SU-DHL-6 (cell line): ENCODE results near the gene GULP1.

Source experiments
- CTCF ChIP-seq: fragments of 200-600 bp; sonication (generic); IDR thresholded peaks from one replicate; pipeline ENCODE4 v1.5.1; 2017; ENCODE audit warnings: antibody characterized with exemption, mild to moderate bottlenecking, low read length, moderate library complexity; ENCODE audit not compliant: insufficient read depth, poor library complexity, severe bottlenecking
- EZH2phosphoT487 ChIP-seq: fragments of 200-600 bp; sonication (generic), shearing (Covaris generic); conservative IDR thresholded peaks from 2 replicates; pipeline ENCODE4 v1.6.1; 2018; ENCODE audit warnings: mild to moderate bottlenecking, antibody characterized with exemption, low read length, moderate library complexity, mixed read lengths

DNA sequence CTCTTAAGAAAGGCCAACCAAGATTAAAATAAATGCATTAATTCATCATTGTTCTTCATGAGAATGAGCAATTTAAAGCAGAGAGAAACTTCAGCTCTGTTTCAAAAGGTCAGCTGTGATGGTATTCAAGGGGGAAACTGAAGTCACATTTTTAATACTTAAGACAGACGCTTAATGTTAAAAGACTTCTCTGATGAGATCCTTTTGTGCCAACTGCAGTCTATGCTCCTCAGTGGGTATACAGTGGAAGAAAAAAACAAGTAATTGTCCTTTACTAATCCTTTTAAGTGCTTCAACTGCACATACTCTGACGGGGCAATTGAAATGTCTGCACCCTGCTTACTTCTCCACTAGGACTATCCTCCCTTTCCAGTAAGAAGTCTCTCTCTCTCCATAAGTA lies 309.7 kb downstream of the GULP1 start:
- TF ChIP-seq CTCF (no peak), EZH2phosphoT487 (no peak)
